IPS DF 19.7 (cell line): ENCODE measurements around the gene FAM180A.

Source experiments
- DNase-seq: peaks from one replicate; pipeline ENCODE4 v3.0.0-alpha.2; 2013; ENCODE audit warnings: low read depth, low spot score

The FAM180A gene

GRCh38 chr7:135684699-135685098, 63.9 kb downstream of the FAM180A start:
- DNase-seq, result no peak

DNA sequence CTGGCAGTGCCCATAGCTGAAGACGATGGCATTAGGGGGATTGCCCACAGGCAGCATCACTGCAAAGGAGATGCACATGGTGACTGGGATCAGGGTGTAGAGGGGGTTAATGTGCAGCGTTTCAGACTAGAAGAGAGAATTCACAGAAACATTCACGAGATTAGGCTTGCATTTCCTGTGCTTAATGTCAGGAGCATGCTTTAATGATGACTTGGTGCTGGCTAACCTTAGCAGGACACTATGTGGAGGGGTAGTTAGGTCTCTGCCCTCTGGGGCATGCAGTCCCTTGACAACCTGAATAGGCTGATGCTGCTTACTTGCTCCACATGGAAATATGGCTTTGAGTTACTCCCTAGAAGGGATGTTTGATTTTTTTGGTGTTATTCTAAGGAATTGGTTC, 64.5 kb downstream of the FAM180A start:
- DNase-seq, result no peak

DNA sequence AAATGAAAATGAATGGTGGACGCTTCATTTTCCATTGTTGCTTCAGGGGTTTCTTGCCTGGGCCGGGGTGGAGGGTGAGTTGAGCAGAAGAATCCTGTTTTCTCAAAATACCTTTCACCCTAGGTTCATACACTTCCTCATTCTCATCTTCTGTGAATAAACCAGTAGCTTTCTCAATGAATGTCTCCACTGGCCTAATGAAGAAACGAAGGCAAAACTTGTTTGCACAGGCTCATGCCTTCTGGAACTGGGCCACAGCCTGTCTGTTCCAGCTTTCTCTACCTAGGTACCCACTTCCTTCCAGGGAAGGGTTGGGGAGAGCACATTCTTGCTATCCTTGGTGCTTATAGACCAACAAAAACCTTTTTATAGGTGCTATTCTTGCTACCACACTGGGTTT, 65.0 kb downstream of the FAM180A start:
- no peak for DNase-seq

GRCh38 chr7:135682191-135682590, 66.4 kb downstream of the FAM180A start:
- DNase-seq, result no peak

DNA sequence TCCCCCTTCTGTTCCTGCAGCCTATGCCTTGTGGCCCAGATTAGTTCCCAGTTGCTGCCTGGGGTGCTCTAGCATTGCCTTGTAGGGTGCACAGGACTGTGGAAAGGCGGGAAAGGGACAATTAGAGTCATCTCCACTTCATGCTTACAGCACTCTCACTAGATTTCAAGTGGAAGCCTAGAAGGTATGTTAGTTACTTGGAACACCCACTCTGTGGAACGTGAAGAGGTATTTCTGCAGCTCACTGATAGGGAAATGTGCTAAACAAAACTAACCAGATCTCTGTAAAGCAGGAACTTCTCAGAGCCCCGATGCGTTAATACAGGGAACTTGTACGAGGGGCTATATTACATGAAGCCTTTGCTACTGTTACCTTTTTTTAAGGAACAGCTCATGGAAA, 66.9 kb downstream of the FAM180A start:
- DNase-seq, result no peak
